Suprapubic skin (tissue), 4 donors: ENCODE measurements around the gene KLF15. TPM values are rescaled to one million over a fixed set of nuclear protein-coding genes. Genes with fewer than 3 reads are reported as not detected.

Experiments
- DNase-seq, 2 donors: peaks; one replicate each; pipeline ENCODE4 v3.0.0-alpha.2; 2019; ENCODE audit warnings: low spot score in 2 of 2
- H3K27ac ChIP-seq: fragments of 200-600 bp; sonication (generic); one replicate; pipeline ENCODE4 v1.5.1; 2019
- H3K27me3 ChIP-seq: fragments of 200-600 bp; sonication (generic); one replicate; pipeline ENCODE4 v1.5.1; 2019
- H3K36me3 ChIP-seq: fragments of 200-600 bp; sonication (generic); one replicate; pipeline ENCODE4 v1.5.1; 2019
- H3K4me1 ChIP-seq: fragments of 200-600 bp; sonication (generic); one replicate; pipeline ENCODE4 v1.5.1; 2019
- H3K4me3 ChIP-seq: fragments of 200-600 bp; sonication (generic); one replicate; pipeline ENCODE4 v1.5.1; 2019; ENCODE audit warnings: mild to moderate bottlenecking
- H3K9me3 ChIP-seq: fragments of 200-600 bp; sonication (generic); one replicate; pipeline ENCODE4 v1.5.1; 2019
- CTCF ChIP-seq, 2 donors: fragments of 200-600 bp in 1 of 2; fragments of 450-650 bp in 1 of 2; sonication (generic) in 1 of 2; IDR thresholded peaks; one replicate each; pipeline ENCODE4 v1.5.1; 2016 to 2019; ENCODE audit warnings: antibody characterized with exemption in 2 of 2, mild to moderate bottlenecking in 1 of 2, moderate library complexity in 1 of 2
- EP300 ChIP-seq: sonication (generic); formaldehyde crosslinking; IDR thresholded peaks from one replicate; pipeline ENCODE4 v1.6.1; 2017; ENCODE audit warnings: antibody characterized with exemption
- POLR2A ChIP-seq, 2 donors: fragments of 450-650 bp; IDR thresholded peaks; one replicate each; pipeline ENCODE4 v1.6.1; 2017; ENCODE audit warnings: antibody characterized with exemption in 2 of 2, mild to moderate bottlenecking in 2 of 2, moderate library complexity in 2 of 2
- POLR2AphosphoS5 ChIP-seq, 3 donors: sonication (generic); formaldehyde crosslinking; IDR thresholded peaks; one replicate each; pipeline ENCODE4 v1.6.1; 2017; ENCODE audit warnings: antibody characterized with exemption in 3 of 3
- WGBS: methylation state at CpG from one replicate; pipeline ENCODE4 v1.1.5; 2018; 5-methylcytosine and 5-hydroxymethylcytosine counted together
- total RNA-seq, 4 donors: library from RNA; depleted of rRNA; stranded (reverse); fragments of >200 nt; gene quantifications; one replicate each; pipeline ENCODE4 v1.1.0, GENCODE V29; 2016

KLF15 gene
- total RNA-seq, 4 donors from 2014 or later, result 7.3 to 19.2 (median 14.3) TPM

GRCh38 chr3:126322181-126322967, 34.8 kb downstream of the KLF15 start:
- no peak for TF ChIP-seq POLR2AphosphoS5 (IDR thresholded peaks at IDR 0.05)
- no peak for TF ChIP-seq EP300
- no peak for TF ChIP-seq CTCF (IDR thresholded peaks at IDR 0.05)
- TF ChIP-seq POLR2A (IDR thresholded peaks at IDR 0.05), result no peak
- Histone ChIP-seq H3K36me3 (no peaks in the 10 kb centered on the region), H3K4me1 (no peaks in the 10 kb centered on the region), H3K9me3 (no peaks in the 10 kb centered on the region), H3K27ac (no peak overlapping the region), H3K27me3 (no peaks in the 10 kb centered on the region), H3K4me3 (no peak overlapping the region)
- DNase-seq, result peak in 1 of 2 donors; percentile 37
- 77% methylated on average over 9 of the region's 9 CpGs for WGBS

- Histone ChIP-seq H3K4me1 (no peaks in the 10 kb centered on the region), H3K36me3 (no peaks in the 10 kb centered on the region), H3K27me3 (no peaks in the 10 kb centered on the region), H3K4me3 (no peak overlapping the region), H3K9me3 (no peaks in the 10 kb centered on the region), H3K27ac (no peak overlapping the region)
- DNase-seq, result no peak
- 50% methylated on average over 1 of the region's 9 CpGs for WGBS
- no peak for TF ChIP-seq EP300
- TF ChIP-seq CTCF (IDR thresholded peaks at IDR 0.05), result no peak
- no peak for TF ChIP-seq POLR2AphosphoS5 (IDR thresholded peaks at IDR 0.05)
- no peak for TF ChIP-seq POLR2A (IDR thresholded peaks at IDR 0.05)
Measured at GRCh38 chr3:126321490-126321889, 35.7 kb downstream of the KLF15 start.

GRCh38 chr3:126320517-126321293, 36.5 kb downstream of the KLF15 start:
- no peaks in the 10 kb centered on the region for H3K4me1 ChIP-seq
- peak in 1 of 2 donors; percentile 48 for DNase-seq
- no peak overlapping the region for H3K27ac ChIP-seq
- WGBS, result 93% methylated on average over 4 of the region's 7 CpGs
- no peaks in the 10 kb centered on the region for H3K9me3 ChIP-seq
- H3K36me3 ChIP-seq, result no peaks in the 10 kb centered on the region
- no peaks in the 10 kb centered on the region for H3K27me3 ChIP-seq
- TF ChIP-seq EP300 (no peak), POLR2A (IDR thresholded peaks at IDR 0.05) (no peak), CTCF (IDR thresholded peaks at IDR 0.05) (no peak), POLR2AphosphoS5 (IDR thresholded peaks at IDR 0.05) (no peak)
- H3K4me3 ChIP-seq, result no peak overlapping the region

GRCh38 chr3:126319701-126320295, 37.4 kb downstream of the KLF15 start:
- no peaks in the 10 kb centered on the region for H3K9me3 ChIP-seq
- TF ChIP-seq EP300, result no peak
- TF ChIP-seq CTCF (IDR thresholded peaks at IDR 0.05), result no peak
- no peak for TF ChIP-seq POLR2AphosphoS5 (IDR thresholded peaks at IDR 0.05)
- no peak for TF ChIP-seq POLR2A (IDR thresholded peaks at IDR 0.05)
- no peak overlapping the region for H3K4me3 ChIP-seq
- DNase-seq, result peak in 1 of 2 donors; percentile 21
- 60% methylated on average over 6 of the region's 6 CpGs for WGBS
- H3K27ac ChIP-seq, result no peak overlapping the region
- H3K27me3 ChIP-seq, result no peaks in the 10 kb centered on the region
- no peaks in the 10 kb centered on the region for H3K4me1 ChIP-seq
- no peaks in the 10 kb centered on the region for H3K36me3 ChIP-seq
